GM23248 (cell line): ENCODE results near the gene DIP2C.

Source experiments
- EZH2 ChIP-seq: fragments of 200-600 bp; sonication (generic); IDR thresholded peaks from 2 replicates; pipeline ENCODE4 v1.6.1; 2018; ENCODE audit warnings: antibody characterized with exemption, mild to moderate bottlenecking; ENCODE audit not compliant: insufficient read depth, poor library complexity, severe bottlenecking
- EZH2phosphoT487 ChIP-seq: fragments of 200-600 bp; sonication (generic); IDR thresholded peaks from 2 replicates; pipeline ENCODE4 v1.6.1; 2018; ENCODE audit warnings: antibody characterized with exemption, moderate library complexity, mild to moderate bottlenecking, low read depth; ENCODE audit not compliant: insufficient read depth

- no peak for TF ChIP-seq EZH2phosphoT487
- no peak for TF ChIP-seq EZH2
Observed at GRCh38 chr10:260819-261429, 428.5 kb downstream of the DIP2C start.
